LNCaP clone FGC (cell line): ENCODE results near the gene EHMT1.

Experiments
- DNase-seq: peaks from one replicate; pipeline ENCODE4 v3.0.0-alpha.2; 2011; ENCODE audit warnings: low read depth
- H3K4me3 ChIP-seq: 2 replicates; pipeline ENCODE4 v1.5.1; 2011; ENCODE audit warnings: mild to moderate bottlenecking, low read depth, low read length, control low read depth
- CTCF ChIP-seq: IDR thresholded peaks from 2 replicates; pipeline ENCODE4 v1.5.1; 2012; ENCODE audit warnings: mild to moderate bottlenecking; ENCODE audit not compliant: control insufficient read depth, insufficient read depth; ENCODE audit errors: extremely low read depth

The EHMT1 gene

GRCh38 chr9:137832830-137833590 is 214.2 kb downstream of the EHMT1 start:
- no peak overlapping the region for H3K4me3 ChIP-seq
- TF ChIP-seq CTCF: no peak
- DNase-seq: no peak

GRCh38 chr9:137833721-137834613 is 215.2 kb downstream of the EHMT1 start:
- H3K4me3 ChIP-seq: no peak overlapping the region
- TF ChIP-seq CTCF: no peak
- no peak for DNase-seq

GRCh38 chr9:137834846-137835546 is 216.2 kb downstream of the EHMT1 start:
- TF ChIP-seq CTCF: no peak

GRCh38 chr9:137836151-137836830 is 217.5 kb downstream of the EHMT1 start:
- DNase-seq: no peak
- no peak overlapping the region for H3K4me3 ChIP-seq
- no peak for TF ChIP-seq CTCF

More at GRCh38 chr9:137834846-137835546, 216.2 kb downstream of the EHMT1 start:
- no peak overlapping the region for H3K4me3 ChIP-seq
- DNase-seq: no peak

- no peak for DNase-seq
- no peak for TF ChIP-seq CTCF
- no peak overlapping the region for H3K4me3 ChIP-seq
Observed at GRCh38 chr9:137836831-137837241, 218.0 kb downstream of the EHMT1 start.
